ENCODE data around the gene UBB. TPM values are rescaled to one million over a fixed set of nuclear protein-coding genes. Genes with fewer than 3 reads are reported as not detected.

Gene UBB
- total and polyA plus RNA-seq, 9 of the 15 experiments (the other 6 are each of a cell fraction or from before 2014, with no cell fraction given): 1,069 to 4,143 (median 1,696) TPM

GRCh38 chr17:16430650-16431049, 49.8 kb downstream of the UBB start:
- intact Hi-C loops (cut with micrococcal nuclease): no loop called here
- in situ Hi-C loops (cut with MboI): no loop called here
- no peaks in the 10 kb centered on the region for H3K9me1 ChIP-seq (ENCODE audit: control insufficient read depth, insufficient read depth, low read length)
- TF ChIP-seq ZNF583 (CRISPR knock-in tag; IDR thresholded peaks at IDR 0.05): no peak
- no peak for TF ChIP-seq ESRRB (CRISPR knock-in tag; IDR thresholded peaks at IDR 0.05; ENCODE audit: borderline replicate concordance)
- no peak for TF ChIP-seq MCM5 (IDR thresholded peaks at IDR 0.05; ENCODE audit: low read depth)
- no peak for TF ChIP-seq ZNF512 (tag; IDR thresholded peaks at IDR 0.05)
- TF ChIP-seq ATF2 (CRISPR knock-in tag; IDR thresholded peaks at IDR 0.05): no peak
- TF ChIP-seq IRF2 (CRISPR knock-in tag; IDR thresholded peaks at IDR 0.05): no peak
- TF ChIP-seq POLR2AphosphoS5 (IDR thresholded peaks at IDR 0.05; ENCODE audit: control insufficient read depth, insufficient read depth, low read depth, low read length): no peak
- TF ChIP-seq RNF219 (CRISPR knock-in tag; IDR thresholded peaks at IDR 0.05): no peak
- no peak for TF ChIP-seq NFIX (CRISPR knock-in tag; IDR thresholded peaks at IDR 0.05; ENCODE audit: low read depth)
- TF ChIP-seq TAF15 (IDR thresholded peaks at IDR 0.05; ENCODE audit: low read depth, low read length): no peak
- TF ChIP-seq RNF2 (IDR thresholded peaks at IDR 0.05): no peak
- no peak overlapping the region for H2AFZ ChIP-seq (ENCODE audit: low read depth, low read length)
- H3K27me3 ChIP-seq (ENCODE audit: control insufficient read depth in 2 of 2, insufficient read depth in 2 of 2, low read length in 2 of 2): no peaks in the 10 kb centered on the region
- CTCF ChIA-PET (ENCODE audit: low intra/inter-chr PET ratio): interaction anchor here (0.5 kb wide), 1 partner anchor 8 kb away, joined by 4 read pairs; no protein-coding TSS in a partner anchor
- H3K79me2 ChIP-seq (ENCODE audit: control insufficient read depth, insufficient read depth, low read length): no peaks in the 10 kb centered on the region; the same call in 2 of the 3 replicates
- H3K27ac ChIP-seq (ENCODE audit: extremely low read depth, low read depth, low read length): no peak overlapping the region
- DNase-seq (ENCODE audit: extremely low read depth in 1 of 4, low spot score in 3 of 4) (no peak), FAIRE-seq (no peak), ATAC-seq (no peak)
- WGBS (ENCODE audit: insufficient coverage, low coverage, missing lambda C conversion rate): 73% methylated on average over 4 of the region's 6 CpGs
- H3K36me3 ChIP-seq (ENCODE audit: control insufficient read depth, insufficient read depth, low read length): peaks cover 44% of the 10 kb centered on the region; the same call in 2 of the 3 replicates
- peaks cover 3 to 17% of the 10 kb centered on the region in 2 experiments; a peak in 3 of 5 replicates for H3K4me1 ChIP-seq (replicated peaks in 1 of 2; ENCODE audit: control insufficient read depth in 2 of 2, insufficient read depth in 2 of 2, low read length in 2 of 2)
- H3K9ac ChIP-seq (ENCODE audit: insufficient read depth in 1 of 2, low read depth in 2 of 2, low read length in 2 of 2): no peak overlapping the region
- no peaks in the 10 kb centered on the region for H4K20me1 ChIP-seq (replicated peaks; ENCODE audit: control insufficient read depth, insufficient read depth, low read length)
- POLR2A ChIA-PET: no interaction called here
- no peak overlapping the region for H3K4me2 ChIP-seq (ENCODE audit: insufficient read depth, low read length)
- no peaks in the 10 kb centered on the region for H3K9me3 ChIP-seq (replicated peaks; ENCODE audit: control insufficient read depth, insufficient read depth, low read depth, low read length)
- BruUV-seq (replicated peaks): no TSS peak
- no peak overlapping the region for H3K4me3 ChIP-seq

Data from K562 (cell line).